Karpas-422 (cell line): ENCODE measurements around the gene GLA. TPM values are rescaled to one million over a fixed set of nuclear protein-coding genes. Genes with fewer than 3 reads are reported as not detected.

Source experiments
- DNase-seq: peaks from one replicate; pipeline ENCODE4 v3.0.0-alpha.2; 2015
- H2AFZ ChIP-seq: fragments of 200-600 bp; sonication (generic); 2 replicates; pipeline ENCODE4 v1.6.1; 2014; ENCODE audit warnings: antibody characterized with exemption, low read length, mixed read lengths
- H3K27ac ChIP-seq: fragments of 200-600 bp; sonication (generic); 2 replicates; pipeline ENCODE4 v1.5.1; 2014; ENCODE audit warnings: mild to moderate bottlenecking, low read length, moderate library complexity
- H3K27me3 ChIP-seq: fragments of 200-600 bp; sonication (generic); 2 replicates; pipeline ENCODE4 v1.6.1; 2014; ENCODE audit warnings: low read length, mixed read lengths
- H3K36me3 ChIP-seq: fragments of 200-600 bp; sonication (generic); 2 replicates; pipeline ENCODE4 v1.6.1; 2014; ENCODE audit warnings: low read length, mixed read lengths; ENCODE audit not compliant: insufficient read depth
- H3K4me1 ChIP-seq: fragments of 200-600 bp; sonication (generic); 2 replicates; pipeline ENCODE4 v1.6.1; 2014; ENCODE audit warnings: mild to moderate bottlenecking, low read length, mixed read lengths
- H3K4me2 ChIP-seq: fragments of 200-600 bp; sonication (generic); 2 replicates; pipeline ENCODE4 v1.6.1; 2014; ENCODE audit warnings: low read length, low read depth, mild to moderate bottlenecking; ENCODE audit not compliant: poor library complexity, severe bottlenecking
- H3K4me3 ChIP-seq: fragments of 200-600 bp; sonication (generic); 2 replicates; pipeline ENCODE4 v1.5.1; 2014; ENCODE audit warnings: mild to moderate bottlenecking, antibody characterized with exemption, low read length, mixed read lengths
- H3K79me2 ChIP-seq: fragments of 200-600 bp; sonication (generic); 2 replicates; pipeline ENCODE4 v1.6.1; 2014; ENCODE audit warnings: mild to moderate bottlenecking, low read length, mixed read lengths
- H3K9ac ChIP-seq: fragments of 200-600 bp; sonication (generic); 2 replicates; pipeline ENCODE4 v1.6.0; 2014; ENCODE audit warnings: low read length
- H3K9me2 ChIP-seq: fragments of 200-600 bp; sonication (generic), shearing (Covaris generic); replicated peaks from 2 replicates; pipeline ENCODE4 v1.6.0; 2014; ENCODE audit warnings: mild to moderate bottlenecking, low read length, moderate library complexity; ENCODE audit not compliant: insufficient read depth
- H3K9me3 ChIP-seq: fragments of 300-700, 200-600 bp; sonication (generic); 2 replicates; pipeline ENCODE4 v1.6.1; 2014; ENCODE audit warnings: low read length, mixed read lengths
- H4K20me1 ChIP-seq: fragments of 200-600 bp; sonication (generic); 2 replicates; pipeline ENCODE4 v1.6.1; 2014; ENCODE audit warnings: mild to moderate bottlenecking, antibody characterized with exemption, low read length, low read depth; ENCODE audit not compliant: insufficient read depth
- total RNA-seq: library from RNA; depleted of rRNA; stranded (reverse); fragments of >200 nt; shearing (Covaris generic); gene quantifications from 2 replicates; pipeline ENCODE4 v1.2.3, GENCODE V29; 2014; ENCODE audit warnings: low replicate concordance

GLA gene
- total RNA-seq, 1 experiment from 2014 or later = 30.1 TPM

GRCh38 chrX:101427954-101428353 lies 20.2 kb upstream of the GLA start:
- DNase-seq = no peak
- Histone ChIP-seq H3K36me3 (no peaks in the 10 kb centered on the region), H3K27me3 (no peaks in the 10 kb centered on the region), H4K20me1 (no peaks in the 10 kb centered on the region), H2AFZ (no peak overlapping the region), H3K9me2 (no peaks in the 10 kb centered on the region), H3K9ac (no peak overlapping the region), H3K4me1 (no peaks in the 10 kb centered on the region), H3K9me3 (peaks cover 3% of the 10 kb centered on the region; the same call in 1 of the 2 replicates), H3K27ac (no peak overlapping the region), H3K79me2 (no peaks in the 10 kb centered on the region), H3K4me3 (no peak overlapping the region), H3K4me2 (no peak overlapping the region)

- Histone ChIP-seq H3K27ac (no peak overlapping the region), H3K9me2 (no peaks in the 10 kb centered on the region), H3K36me3 (no peaks in the 10 kb centered on the region), H3K9ac (no peak overlapping the region), H3K27me3 (no peaks in the 10 kb centered on the region), H3K4me3 (no peak overlapping the region), H3K79me2 (no peaks in the 10 kb centered on the region), H3K9me3 (no peaks in the 10 kb centered on the region), H4K20me1 (no peaks in the 10 kb centered on the region), H2AFZ (no peak overlapping the region), H3K4me1 (peaks cover 28% of the 10 kb centered on the region), H3K4me2 (no peak overlapping the region)
- peak; percentile 38 for DNase-seq
These were observed 11.8 kb upstream of the GLA start for GRCh38 chrX:101419489-101419888.

GRCh38 chrX:101417981-101418841 lies 10.5 kb upstream of the GLA start:
- peak overlapping the region; percentile 48 for H3K4me2 ChIP-seq
- no peaks in the 10 kb centered on the region for H3K36me3 ChIP-seq
- H3K79me2 ChIP-seq = no peaks in the 10 kb centered on the region
- H3K9ac ChIP-seq = peak overlapping the region; percentile 68
- H3K9me2 ChIP-seq = no peaks in the 10 kb centered on the region
- H3K4me1 ChIP-seq = peaks cover 35% of the 10 kb centered on the region
- H4K20me1 ChIP-seq = no peaks in the 10 kb centered on the region
- H3K27me3 ChIP-seq = no peaks in the 10 kb centered on the region
- H3K4me3 ChIP-seq = peak overlapping the region; percentile 58
- 0 out of 2 replicates have a peak overlapping the region, but pooled peaks have one; percentile 18 for H3K27ac ChIP-seq
- H2AFZ ChIP-seq = peak overlapping the region; percentile 74
- peak; percentile 55 for DNase-seq
- no peaks in the 10 kb centered on the region for H3K9me3 ChIP-seq

GRCh38 chrX:101417190-101417589 lies 9.5 kb upstream of the GLA start:
- Histone ChIP-seq H3K4me3 (no peak overlapping the region), H4K20me1 (peaks cover 3% of the 10 kb centered on the region; the same call in 1 of the 2 replicates), H3K9me2 (no peaks in the 10 kb centered on the region), H3K9ac (no peak overlapping the region), H3K27ac (no peak overlapping the region), H3K27me3 (no peaks in the 10 kb centered on the region), H3K4me1 (peaks cover 45% of the 10 kb centered on the region), H3K36me3 (no peaks in the 10 kb centered on the region), H3K4me2 (no peak overlapping the region), H3K9me3 (no peaks in the 10 kb centered on the region), H3K79me2 (peaks cover 3% of the 10 kb centered on the region; the same call in 1 of the 2 replicates), H2AFZ (no peak overlapping the region)
- peak; percentile 16 for DNase-seq

- Histone ChIP-seq H3K4me1 (peaks cover 50% of the 10 kb centered on the region), H3K9me3 (no peaks in the 10 kb centered on the region), H3K27ac (no peak overlapping the region), H3K4me2 (no peak overlapping the region), H3K9me2 (no peaks in the 10 kb centered on the region), H3K79me2 (peaks cover 8% of the 10 kb centered on the region), H3K4me3 (no peak overlapping the region), H3K9ac (no peak overlapping the region), H3K36me3 (no peaks in the 10 kb centered on the region), H2AFZ (no peak overlapping the region), H4K20me1 (peaks cover 3% of the 10 kb centered on the region; the same call in 1 of the 2 replicates), H3K27me3 (no peaks in the 10 kb centered on the region)
- DNase-seq = no peak
These were observed 9.0 kb upstream of the GLA start for GRCh38 chrX:101416691-101417090.

- no peak overlapping the region for H3K4me2 ChIP-seq
- peaks cover 17% of the 10 kb centered on the region for H3K79me2 ChIP-seq
- H3K9ac ChIP-seq = no peak overlapping the region
- no peak overlapping the region for H2AFZ ChIP-seq
- peak; percentile 89 for DNase-seq
- H3K4me1 ChIP-seq = peaks cover 58% of the 10 kb centered on the region
- H3K27ac ChIP-seq = peak overlapping the region; percentile 40
- H3K9me2 ChIP-seq = no peaks in the 10 kb centered on the region
- H3K27me3 ChIP-seq = no peaks in the 10 kb centered on the region
- no peaks in the 10 kb centered on the region for H3K36me3 ChIP-seq
- peaks cover 3% of the 10 kb centered on the region; the same call in 1 of the 2 replicates for H4K20me1 ChIP-seq
- no peak overlapping the region for H3K4me3 ChIP-seq
- no peaks in the 10 kb centered on the region for H3K9me3 ChIP-seq
These were observed 7.7 kb upstream of the GLA start for GRCh38 chrX:101415180-101416145.

- Histone ChIP-seq H3K27ac (peak overlapping the region; percentile 24; the same call in 1 of the 2 replicates), H3K9me2 (no peaks in the 10 kb centered on the region), H3K79me2 (peaks cover 46% of the 10 kb centered on the region), H3K36me3 (no peaks in the 10 kb centered on the region), H3K27me3 (no peaks in the 10 kb centered on the region), H3K9ac (no peak overlapping the region), H4K20me1 (peaks cover 3% of the 10 kb centered on the region; the same call in 1 of the 2 replicates), H3K4me3 (no peak overlapping the region), H2AFZ (no peak overlapping the region), H3K4me2 (peak overlapping the region; percentile 38), H3K9me3 (no peaks in the 10 kb centered on the region), H3K4me1 (peaks cover 57% of the 10 kb centered on the region)
- DNase-seq = peak; percentile 47
These were observed 4.3 kb upstream of the GLA start for GRCh38 chrX:101411984-101412383.

GRCh38 chrX:101410461-101410860 lies 2.7 kb upstream of the GLA start:
- Histone ChIP-seq H3K4me2 (peak overlapping the region; percentile 83), H3K27ac (no peak overlapping the region), H3K4me3 (no peak overlapping the region), H3K79me2 (peaks cover 58% of the 10 kb centered on the region), H3K9me2 (no peaks in the 10 kb centered on the region), H3K9me3 (no peaks in the 10 kb centered on the region), H4K20me1 (peaks cover 3% of the 10 kb centered on the region; the same call in 1 of the 2 replicates), H3K27me3 (no peaks in the 10 kb centered on the region), H3K36me3 (no peaks in the 10 kb centered on the region), H3K4me1 (peaks cover 60% of the 10 kb centered on the region), H3K9ac (no peak overlapping the region), H2AFZ (no peak overlapping the region)
- DNase-seq = no peak
